Transverse colon (tissue), 4 donors: ENCODE results near the gene ZNF124. TPM values are rescaled to one million over a fixed set of nuclear protein-coding genes. Genes with fewer than 3 reads are reported as not detected.
"Not testable (repeated sequence)": the region's sequence is repeated elsewhere in the genome, so short reads cannot be mapped to it uniquely, and the experiment has no call there.

Experiments
- DNase-seq: peaks from one replicate; pipeline ENCODE4 v3.0.0-alpha.2; 2019
- H3K27ac ChIP-seq, 4 donors: fragments of 200-600 bp; sonication (generic); 2 replicates each; pipeline ENCODE4 v1.5.1; 2016 to 2018; ENCODE audit warnings: inconsistent platforms in 4 of 4
- H3K27me3 ChIP-seq: fragments of 200-600 bp; sonication (generic); 2 replicates; pipeline ENCODE4 v1.5.1; 2017; ENCODE audit warnings: inconsistent platforms
- H3K36me3 ChIP-seq, 4 donors: fragments of 200-600 bp; sonication (generic); 2 replicates each; pipeline ENCODE4 v1.5.1; 2017 to 2019; ENCODE audit warnings: inconsistent platforms in 4 of 4
- H3K4me1 ChIP-seq, 4 donors: fragments of 200-600 bp; sonication (generic); 2 replicates each; pipeline ENCODE4 v1.5.1; 2017 to 2020; ENCODE audit warnings: inconsistent platforms in 4 of 4
- H3K4me3 ChIP-seq, 4 donors: fragments of 200-600 bp; sonication (generic); 1 replicate in 1 of 4; 2 replicates in 3 of 4; pipeline versions ENCODE4 v1.5.1 to v1.6.1; 2017 to 2019; ENCODE audit warnings: inconsistent platforms in 4 of 4
- H3K9me3 ChIP-seq, 2 donors: fragments of 200-600 bp; sonication (generic); 2 replicates each; pipeline ENCODE4 v1.5.1; 2017 to 2019; ENCODE audit warnings: inconsistent platforms in 2 of 2
- CTCF ChIP-seq, 5 experiments: fragments of 200-600 bp in 3 of 5; fragments of 450-650 bp in 2 of 5; sonication (generic) in 3 of 5; IDR thresholded peaks; 1 replicate in 2 of 5; 2 replicates in 3 of 5; pipeline ENCODE4 v1.5.1; 2016 to 2017; ENCODE audit warnings: antibody characterized with exemption in 5 of 5, inconsistent platforms in 3 of 5, mild to moderate bottlenecking in 2 of 5, moderate library complexity in 1 of 5
- EP300 ChIP-seq: sonication (generic); formaldehyde crosslinking; IDR thresholded peaks from one replicate; pipeline ENCODE4 v1.6.1; 2017; ENCODE audit warnings: antibody characterized with exemption, low read depth
- POLR2A ChIP-seq: fragments of 450-650 bp; IDR thresholded peaks from one replicate; pipeline ENCODE4 v1.6.1; 2016; ENCODE audit warnings: antibody characterized with exemption, mild to moderate bottlenecking, moderate library complexity
- POLR2AphosphoS5 ChIP-seq, 3 donors: sonication (generic); formaldehyde crosslinking; IDR thresholded peaks; one replicate each; pipeline ENCODE4 v1.6.1; 2016; ENCODE audit warnings: antibody characterized with exemption in 3 of 3
- WGBS, 2 donors: methylation state at CpG; one replicate each; pipeline ENCODE4 v1.1.5; 2018; ENCODE audit warnings: low coverage in 1 of 2; 5-methylcytosine and 5-hydroxymethylcytosine counted together
- in situ Hi-C, 4 donors: fragments of 200-750 bp; cut with MboI; loops; one replicate each; pipeline versions ENCODE4 v1.15.0 to v1.15.1; 2017; ENCODE audit warnings: low sequenced_read_pairs in 3 of 4, low pct_ligation_motif_present in 1 of 4, low pct_unique_long_range_greater_than_20kb in 1 of 4
- intact Hi-C: fragments of 100-400 bp; cut with DNase I; formaldehyde crosslinking; loops from one replicate; pipeline ENCODE4 v1.15.1; 2023; ENCODE audit warnings: low total_unique reads
- total RNA-seq, 4 donors: library from RNA; depleted of rRNA; stranded (reverse); fragments of >200 nt; gene quantifications; one replicate each; pipeline ENCODE4 v1.1.0, GENCODE V29; 2016

Gene ZNF124
- total RNA-seq, 4 donors from 2014 or later = 27.5 to 61.1 (median 41.5) TPM

- in situ Hi-C loops = no loop called here
- Histone ChIP-seq H3K27me3 (no peaks in the 10 kb centered on the region), H3K4me3 (no peak overlapping the region), H3K9me3 (no peaks in the 10 kb centered on the region), H3K4me1 (peaks cover 0 to 7% (median 2%) of the 10 kb centered on the region in 4 donors), H3K27ac (no peak overlapping the region), H3K36me3 (no peaks in the 10 kb centered on the region)
- no peak for TF ChIP-seq POLR2AphosphoS5 (IDR thresholded peaks at IDR 0.05)
- no peak for TF ChIP-seq EP300
- no peak for TF ChIP-seq POLR2A
- TF ChIP-seq CTCF (IDR thresholded peaks at IDR 0.05) = no peak
- intact Hi-C loops = loop anchor here (5.0 kb wide), 1 partner anchor 41 kb away; no protein-coding TSS in a partner anchor
- DNase-seq = no peak
- WGBS, 2 donors = 80 to 87% methylated on average over 1 to 4 of the region's 4 CpGs
Observed at GRCh38 chr1:247172996-247173395, 1.2 kb upstream of the ZNF124 start.

- H3K9me3 ChIP-seq = peaks cover 0 to 12% of the 10 kb centered on the region in 2 donors
- in situ Hi-C loops = not testable (repeated sequence)
Observed at GRCh38 chr1:247171443-247171842, 377 bp downstream of the ZNF124 start.

GRCh38 chr1:247165674-247166073 lies 6.1 kb downstream of the ZNF124 start:
- Histone ChIP-seq H3K4me1 (peaks cover 0 to 7% (median 2%) of the 10 kb centered on the region in 4 donors), H3K27ac (no peak overlapping the region), H3K36me3 (peaks cover 0 to 4% (median 0%) of the 10 kb centered on the region in 4 donors), H3K27me3 (no peaks in the 10 kb centered on the region), H3K4me3 (no peak overlapping the region), H3K9me3 (peaks cover 49 to 51% of the 10 kb centered on the region in 2 donors)
- no peak for TF ChIP-seq EP300
- no peak for TF ChIP-seq CTCF (IDR thresholded peaks at IDR 0.05)
- TF ChIP-seq POLR2AphosphoS5 (IDR thresholded peaks at IDR 0.05) = no peak
- no peak for TF ChIP-seq POLR2A
- DNase-seq = no peak
- intact Hi-C loops = no loop called here
- 95% methylated on average over 3 to 4 of the region's 4 CpGs for WGBS, 2 donors
- in situ Hi-C loops = no loop called here

More at GRCh38 chr1:247171443-247171842, 377 bp downstream of the ZNF124 start:
- not testable (repeated sequence) for H3K27ac ChIP-seq, H3K4me3 ChIP-seq, H3K36me3 ChIP-seq, H3K4me1 ChIP-seq, DNase-seq, H3K27me3 ChIP-seq
- no CpG with 5 or more reads among the region's 46 CpGs for WGBS, 2 donors
- intact Hi-C loops = loop anchor here (5.0 kb wide), 1 partner anchor 39 kb away; no protein-coding TSS in a partner anchor

- Histone ChIP-seq H3K4me3 (no peak overlapping the region), H3K9me3 (peaks cover 56 to 59% of the 10 kb centered on the region in 2 donors), H3K27me3 (no peaks in the 10 kb centered on the region), H3K27ac (no peak overlapping the region), H3K4me1 (peaks cover 0 to 5% (median 2%) of the 10 kb centered on the region in 4 donors), H3K36me3 (peaks cover 0 to 6% (median 2%) of the 10 kb centered on the region in 4 donors)
- in situ Hi-C loops (no loop called here), intact Hi-C loops (no loop called here)
- TF ChIP-seq POLR2AphosphoS5 (IDR thresholded peaks at IDR 0.05) (no peak), EP300 (no peak), POLR2A (no peak), CTCF (IDR thresholded peaks at IDR 0.05) (no peak)
- 93 to 94% methylated on average over 6 of the region's 6 CpGs for WGBS, 2 donors
- no peak for DNase-seq
Observed at GRCh38 chr1:247164694-247165093, 7.1 kb downstream of the ZNF124 start.

GRCh38 chr1:247156787-247157232 lies 15.0 kb downstream of the ZNF124 start:
- no peak for DNase-seq
- in situ Hi-C loops = no loop called here
- Histone ChIP-seq H3K9me3 (peaks cover 73 to 91% of the 10 kb centered on the region in 2 donors), H3K27ac (no peak overlapping the region), H3K4me3 (no peak overlapping the region), H3K4me1 (no peaks in the 10 kb centered on the region), H3K27me3 (no peaks in the 10 kb centered on the region), H3K36me3 (peaks cover 10 to 75% (median 42%) of the 10 kb centered on the region in 4 donors)
- TF ChIP-seq POLR2A = no peak
- TF ChIP-seq EP300 = no peak
- no peak for TF ChIP-seq CTCF (IDR thresholded peaks at IDR 0.05)
- TF ChIP-seq POLR2AphosphoS5 (IDR thresholded peaks at IDR 0.05) = no peak
- WGBS, 2 donors = 96 to 98% methylated on average over 6 of the region's 6 CpGs
- intact Hi-C loops = no loop called here
